Measurements from ENCODE around the gene IRF8. TPM values are rescaled to one million over a fixed set of nuclear protein-coding genes. Genes with fewer than 3 reads are reported as not detected.

Gene IRF8
- total and polyA plus RNA-seq, 2 of the 4 experiments (the other 2 are of a cell fraction): not detected

DNA sequence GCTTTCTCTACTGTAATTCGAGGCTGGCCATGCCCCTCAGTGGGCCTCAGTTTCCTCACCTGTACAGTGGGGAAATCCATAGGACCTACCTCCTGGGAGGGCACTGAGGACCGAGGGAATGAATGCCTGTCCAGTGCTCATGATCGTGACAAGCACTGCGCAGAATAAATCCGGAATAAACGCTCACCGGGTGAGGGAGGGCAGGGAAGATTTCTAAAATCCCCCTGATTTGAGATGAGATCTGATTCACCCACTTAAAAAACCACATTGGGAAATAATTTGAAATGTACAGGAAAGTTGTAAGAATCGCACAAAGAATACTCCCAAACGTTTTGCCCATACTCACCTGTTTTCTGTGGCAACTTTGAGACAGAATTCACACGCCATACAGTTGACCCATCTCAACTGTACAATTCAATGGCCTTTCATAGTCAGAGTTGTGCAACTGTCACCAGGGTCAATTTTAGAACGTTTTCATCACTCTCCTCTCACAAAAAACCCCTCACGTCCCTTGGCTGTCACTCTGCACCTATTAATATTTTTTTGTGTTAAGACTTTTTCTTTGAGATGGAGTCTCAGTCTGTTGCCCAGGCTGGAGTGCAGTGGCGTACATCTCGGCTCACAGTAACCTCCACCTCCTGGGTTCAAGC is 49.8 kb downstream of the IRF8 start:
- Histone ChIP-seq H2AK9ac (replicated peaks; ENCODE audit: low read depth, low read length, poor library complexity) (no peak overlapping the region), H2AK5ac (ENCODE audit: low read depth, low read length) (no peak overlapping the region), H3K4me2 (ENCODE audit: low read depth, low read length) (no peak overlapping the region), H3K56ac (ENCODE audit: extremely low read depth, insufficient read depth, low read length) (no peak overlapping the region), H3K4ac (ENCODE audit: low read depth, low read length) (no peak overlapping the region), H3K9me1 (ENCODE audit: insufficient read depth, low read length) (0 out of 2 replicates have a peak, but pooled peaks cover 3% of the 10 kb centered on the region), H2BK15ac (ENCODE audit: low read depth, low read length) (no peak overlapping the region), H3K23ac (ENCODE audit: low read depth, low read length) (no peak overlapping the region), H3K14ac (replicated peaks; ENCODE audit: low read depth, low read length) (no peak overlapping the region), H2AFZ (replicated peaks; ENCODE audit: low read length, poor library complexity) (no peak overlapping the region), H4K8ac (ENCODE audit: low read depth in 2 of 2, low read length in 2 of 2) (no peak overlapping the region), H3K9me3 (ENCODE audit: control insufficient read depth, insufficient read depth, low read length) (0 out of 2 replicates have a peak, but pooled peaks cover 2% of the 10 kb centered on the region), H3K4me1 (ENCODE audit: control insufficient read depth, insufficient read depth, low read length) (no peaks in the 10 kb centered on the region), H3K18ac (ENCODE audit: low read depth, low read length) (no peak overlapping the region), H4K20me1 (ENCODE audit: insufficient read depth, low read length) (no peaks in the 10 kb centered on the region), H4K91ac (ENCODE audit: insufficient read depth, low read depth, low read length) (no peak overlapping the region), H2BK20ac (ENCODE audit: low read depth, low read length) (no peak overlapping the region), H3K9ac (ENCODE audit: low read depth, low read length) (no peak overlapping the region), H3K36me3 (ENCODE audit: control insufficient read depth, insufficient read depth, low read length) (no peaks in the 10 kb centered on the region), H4K5ac (ENCODE audit: low read depth, low read length) (no peak overlapping the region), H2BK120ac (ENCODE audit: low read depth, low read length) (no peak overlapping the region), H3K79me1 (ENCODE audit: low read depth in 1 of 2, low read length in 2 of 2) (no peaks in the 10 kb centered on the region), H2BK5ac (ENCODE audit: low read depth, low read length, poor library complexity, severe bottlenecking) (no peak overlapping the region), H3K27me3 (ENCODE audit: control insufficient read depth, insufficient read depth, low read length) (peaks cover 87% of the 10 kb centered on the region), H3K4me3 (ENCODE audit: insufficient read depth, low read depth, low read length) (no peak overlapping the region), H3K27ac (ENCODE audit: insufficient read depth, low read length) (no peak overlapping the region)
- no peak for DNase-seq
- dilution Hi-C loops (cut with HindIII; ENCODE audit: low sequenced_read_pairs, unreplicated experiment): no loop called here
- in situ Hi-C loops (cut with MboI; ENCODE audit: low sequenced_read_pairs): no loop called here
- POLR2A ChIA-PET (ENCODE audit: unreplicated experiment): no interaction called here
- BruUV-seq (replicated peaks): no TSS peak
- intact Hi-C loops (cut with micrococcal nuclease): no loop called here
- CTCF ChIA-PET: no interaction called here
- no peak for TF ChIP-seq RCOR1 (IDR thresholded peaks at IDR 0.05; ENCODE audit: insufficient replicate concordance, low read length)
- no peak for TF ChIP-seq MXI1 (IDR thresholded peaks at IDR 0.05; ENCODE audit: borderline replicate concordance, low read depth, low read length)
- TF ChIP-seq CHD1 (IDR thresholded peaks at IDR 0.05; ENCODE audit: low read depth, low read length): no peak
- no peak for TF ChIP-seq BHLHE40 (IDR thresholded peaks at IDR 0.05; ENCODE audit: low read depth, low read length)
- no peak for TF ChIP-seq NFE2L2 (IDR thresholded peaks at IDR 0.05; ENCODE audit: low read depth, low read length)
- ATAC-seq (ENCODE audit: low read depth): no peak
- WGBS, 2 experiments (ENCODE audit: extremely low coverage in 2 of 2, insufficient read length in 1 of 2): 53% methylated on average over 2 of the region's 14 CpGs; no CpG with 5 or more reads in 1 of the 2 experiments
